Bronchial epithelial cell (primary cell): ENCODE data around the gene PLPP4. TPM values are rescaled to one million over a fixed set of nuclear protein-coding genes. Genes with fewer than 3 reads are reported as not detected.
A peak's percentile ranks its signal among the peaks of the same experiment; 100 is the strongest.
"Not testable (repeated sequence)": the region's sequence is repeated elsewhere in the genome, so short reads cannot be mapped to it uniquely, and the experiment has no call there.

Experiments
- DNase-seq: peaks from one replicate; pipeline ENCODE4 v3.0.0-alpha.2; 2010; ENCODE audit warnings: low read depth
- FAIRE-seq: peaks from 2 replicates; lab custom pipeline; 2011; peaks lifted over from hg19 to GRCh38; lab: Jason Lieb, UNC
- H3K27me3 ChIP-seq: 2 replicates; pipeline ENCODE4 v1.5.1; 2011; ENCODE audit warnings: low read length; ENCODE audit not compliant: control insufficient read depth, insufficient read depth
- H3K36me3 ChIP-seq: 2 replicates; pipeline ENCODE4 v1.5.1; 2011; ENCODE audit warnings: low read length; ENCODE audit not compliant: control insufficient read depth, insufficient read depth
- H3K4me3 ChIP-seq: 2 replicates; pipeline ENCODE4 v1.5.1; 2011; ENCODE audit warnings: mild to moderate bottlenecking, low read depth, low read length, control low read depth
- CTCF ChIP-seq: IDR thresholded peaks from 2 replicates; pipeline ENCODE4 v1.5.1; 2011; ENCODE audit warnings: mild to moderate bottlenecking, moderate library complexity, low read length, control low read depth, inconsistent platforms; ENCODE audit not compliant: insufficient read depth, severe bottlenecking
- total RNA-seq: library from RNA; depleted of rRNA; stranded (reverse); fragments of >200 nt; gene quantifications from 2 replicates; pipeline ENCODE4 v1.2.1, GENCODE V29; 2014

PLPP4 gene
- total RNA-seq, 1 donor from 2014 or later = 0.26 TPM

- Histone ChIP-seq H3K27me3 (no peaks in the 10 kb centered on the region), H3K36me3 (no peaks in the 10 kb centered on the region), H3K4me3 (no peak overlapping the region)
- DNase-seq (no peak), FAIRE-seq (no peak)
- TF ChIP-seq CTCF = no peak
Observed at GRCh38 chr10:120495226-120496009, 38.4 kb downstream of the PLPP4 start.

- Histone ChIP-seq H3K4me3 (no peak overlapping the region), H3K36me3 (no peaks in the 10 kb centered on the region), H3K27me3 (no peaks in the 10 kb centered on the region)
- no peak for TF ChIP-seq CTCF
- no peak for FAIRE-seq
- DNase-seq = no peak
Observed at GRCh38 chr10:120499883-120500282, 42.9 kb downstream of the PLPP4 start.

GRCh38 chr10:120503689-120504088 is 46.7 kb downstream of the PLPP4 start:
- H3K36me3 ChIP-seq = no peaks in the 10 kb centered on the region
- H3K4me3 ChIP-seq = no peak overlapping the region
- DNase-seq = no peak
- H3K27me3 ChIP-seq = no peaks in the 10 kb centered on the region
- no peak for TF ChIP-seq CTCF
- FAIRE-seq = no peak

GRCh38 chr10:120504227-120504626 is 47.2 kb downstream of the PLPP4 start:
- FAIRE-seq, H3K4me3 ChIP-seq, H3K36me3 ChIP-seq, H3K27me3 ChIP-seq: not testable (repeated sequence)
- DNase-seq = peak; percentile 89

GRCh38 chr10:120505056-120505455 is 48.0 kb downstream of the PLPP4 start:
- FAIRE-seq (no peak), DNase-seq (no peak)
- no peak for TF ChIP-seq CTCF
- no peaks in the 10 kb centered on the region for H3K27me3 ChIP-seq
- H3K4me3 ChIP-seq = no peak overlapping the region
- H3K36me3 ChIP-seq = no peaks in the 10 kb centered on the region

- H3K36me3 ChIP-seq = no peaks in the 10 kb centered on the region
- no peak for FAIRE-seq
- no peak for DNase-seq
- H3K4me3 ChIP-seq = no peak overlapping the region
- TF ChIP-seq CTCF = no peak
- H3K27me3 ChIP-seq = no peaks in the 10 kb centered on the region
Observed at GRCh38 chr10:120505866-120506265, 48.8 kb downstream of the PLPP4 start.
